SK-N-SH (cell line): ENCODE results near the gene HM13. TPM values are rescaled to one million over a fixed set of nuclear protein-coding genes. Genes with fewer than 3 reads are reported as not detected.
"Not testable (repeated sequence)": the region's sequence is repeated elsewhere in the genome, so short reads cannot be mapped to it uniquely, and the experiment has no call there.

Source experiments
- CTCF ChIA-PET: fragments of 300-600, 350-600 bp; formaldehyde crosslinking; extraction: SDS; loops from one replicate; lab custom pipeline; 2021; lab: Yijun Ruan, JAX
- POLR2A ChIA-PET: fragments of 350-600 bp; sonication (Branson Sonifier 250); formaldehyde crosslinking; extraction: SDS; loops from one replicate; lab custom pipeline; 2020; ENCODE audit warnings: antibody characterized with exemption, inconsistent platforms; lab: Yijun Ruan, JAX
- DNase-seq: peaks from one replicate; pipeline ENCODE4 v3.0.0; 2012
- H2AFZ ChIP-seq: fragments of 200-600 bp; sonication (generic); 2 replicates; pipeline ENCODE4 v1.8.1; 2016; ENCODE audit warnings: antibody characterized with exemption, mild to moderate bottlenecking, low read depth
- H3F3A ChIP-seq: fragments of 200-600 bp; sonication (generic); replicated peaks from 2 replicates; pipeline ENCODE3; 2016; ENCODE audit warnings: antibody characterized with exemption, mild to moderate bottlenecking; ENCODE audit not compliant: insufficient read depth
- H3K27ac ChIP-seq, 2 experiments: fragments of 200-500 bp in 1 of 2; fragments of 200-600 bp in 1 of 2; sonication (Bioruptor generic) in 1 of 2; sonication (generic), shearing (Covaris generic) in 1 of 2; 2 replicates each; pipeline versions ENCODE4 v1.5.1 to v1.6.1; 2014 to 2016; ENCODE audit warnings: low read depth in 2 of 2, inconsistent platforms in 1 of 2, low read length in 1 of 2, mild to moderate bottlenecking in 1 of 2, mixed read lengths in 1 of 2
- H3K27me3 ChIP-seq: fragments of 200-600 bp; sonication (generic), shearing (Covaris generic); 2 replicates; pipeline ENCODE4 v1.6.1; 2016; ENCODE audit warnings: mixed run types; ENCODE audit not compliant: insufficient read depth
- H3K36me3 ChIP-seq, 2 experiments: fragments of 200-500 bp in 1 of 2; fragments of 200-600 bp in 1 of 2; sonication (Bioruptor generic) in 1 of 2; sonication (generic) in 1 of 2; replicated peaks in 1 of 2; 2 replicates each; pipeline versions ENCODE3 to v1.5.1; 2014 to 2016; ENCODE audit warnings: low read length in 1 of 2, mild to moderate bottlenecking in 1 of 2; ENCODE audit not compliant: insufficient read depth in 2 of 2, control insufficient read depth in 1 of 2
- H3K4me1 ChIP-seq, 2 experiments: fragments of 200-500 bp in 1 of 2; fragments of 200-600 bp in 1 of 2; sonication (Bioruptor generic) in 1 of 2; sonication (generic), shearing (Covaris generic) in 1 of 2; 2 replicates each; pipeline versions ENCODE4 v1.5.1 to v1.6.1; 2014 to 2016; ENCODE audit warnings: low read depth in 1 of 2, low read length in 1 of 2, mixed run types in 1 of 2; ENCODE audit not compliant: insufficient read depth in 2 of 2, control insufficient read depth in 1 of 2
- H3K4me2 ChIP-seq: fragments of 200-600 bp; sonication (generic), shearing (Covaris generic); 2 replicates; pipeline ENCODE4 v1.6.1; 2017; ENCODE audit warnings: mixed run types
- H3K4me3 ChIP-seq, 2 experiments: fragments of 200-500 bp in 1 of 2; fragments of 200-600 bp in 1 of 2; sonication (Bioruptor generic) in 1 of 2; sonication (generic), shearing (Covaris generic) in 1 of 2; 2 replicates each; pipeline versions ENCODE4 v1.5.1 to v1.8.1; 2014 to 2016; ENCODE audit warnings: low read depth in 2 of 2, inconsistent platforms in 1 of 2, low read length in 1 of 2, mild to moderate bottlenecking in 1 of 2, mixed read lengths in 1 of 2, moderate library complexity in 1 of 2
- H3K79me2 ChIP-seq: fragments of 200-600 bp; sonication (generic); 2 replicates; pipeline ENCODE4 v1.8.1; 2017; ENCODE audit warnings: mild to moderate bottlenecking; ENCODE audit not compliant: insufficient read depth
- H3K9ac ChIP-seq: fragments of 200-600 bp; sonication (generic); 2 replicates; pipeline ENCODE4 v1.6.1; 2017; ENCODE audit warnings: mixed run types
- H3K9me2 ChIP-seq: fragments of 200-600 bp; sonication (generic); 2 replicates; pipeline ENCODE4 v1.6.1; 2017; ENCODE audit warnings: mixed run types
- H3K9me3 ChIP-seq: fragments of 200-600 bp; sonication (generic); 2 replicates; pipeline ENCODE4 v1.6.1; 2017; ENCODE audit warnings: mixed run types, mild to moderate bottlenecking, moderate library complexity
- H4K20me1 ChIP-seq: fragments of 200-600 bp; sonication (generic); 2 replicates; pipeline ENCODE4 v1.6.1; 2017; ENCODE audit warnings: mild to moderate bottlenecking, mixed run types; ENCODE audit not compliant: insufficient read depth
- CHD2 ChIP-seq: fragments of 150-350 bp; IDR thresholded peaks from 2 replicates; pipeline ENCODE4 v1.6.1; 2018; ENCODE audit warnings: low read length; ENCODE audit not compliant: partially characterized antibody
- ELF1 ChIP-seq: IDR thresholded peaks from 2 replicates; pipeline ENCODE4 v1.4.0; 2012
- FOXM1 ChIP-seq: IDR thresholded peaks from 2 replicates; pipeline ENCODE4 v1.4.0; 2012; ENCODE audit warnings: low read depth, mild to moderate bottlenecking
- IRF3 ChIP-seq: fragments of 150-350 bp; IDR thresholded peaks from 2 replicates; pipeline ENCODE4 v1.6.1; 2016; ENCODE audit warnings: mild to moderate bottlenecking, low read depth, low read length
- MAX ChIP-seq: IDR thresholded peaks from 2 replicates; pipeline ENCODE4 v1.4.0; 2012; ENCODE audit warnings: low read depth
- MEF2A ChIP-seq: IDR thresholded peaks from 2 replicates; pipeline ENCODE4 v1.4.0; 2012; ENCODE audit warnings: low read depth, borderline replicate concordance
- NRF1 ChIP-seq: IDR thresholded peaks from 2 replicates; pipeline ENCODE4 v1.6.1; 2012; ENCODE audit warnings: low read depth, mild to moderate bottlenecking, low read length
- POLR2AphosphoS5 ChIP-seq: IDR thresholded peaks from 2 replicates; pipeline ENCODE4 v1.6.1; 2012; ENCODE audit warnings: low read depth, low read length
- RAD21 ChIP-seq: IDR thresholded peaks from 2 replicates; pipeline ENCODE4 v1.6.1; 2012; ENCODE audit warnings: mild to moderate bottlenecking, low read length
- RXRA ChIP-seq: IDR thresholded peaks from 2 replicates; pipeline ENCODE4 v1.4.0; 2012; ENCODE audit warnings: low read depth, mild to moderate bottlenecking, borderline replicate concordance
- SMC3 ChIP-seq: IDR thresholded peaks from 2 replicates; pipeline ENCODE4 v1.6.1; 2012; ENCODE audit warnings: low read depth, low read length, improper control_type of control experiment
- TAF1 ChIP-seq: IDR thresholded peaks from 2 replicates; pipeline ENCODE4 v1.6.1; 2012; ENCODE audit warnings: low read depth, mild to moderate bottlenecking, low read length, moderate library complexity, borderline replicate concordance
- TEAD4 ChIP-seq: IDR thresholded peaks from 2 replicates; pipeline ENCODE4 v1.4.0; 2012; ENCODE audit warnings: mild to moderate bottlenecking, borderline replicate concordance; ENCODE audit not compliant: insufficient read depth
- YY1 ChIP-seq: IDR thresholded peaks from 2 replicates; pipeline ENCODE4 v1.4.0; 2012; ENCODE audit warnings: low read depth, mild to moderate bottlenecking
- WGBS: methylation state at CpG from one replicate; pipeline ENCODE4 v1.1.6; 2017; ENCODE audit warnings: low lambda C conversion rate; 5-methylcytosine and 5-hydroxymethylcytosine counted together
- polyA plus RNA-seq, 3 experiments: library from polyadenylated mRNA; depleted of rRNA; stranded (reverse); fragments of >200 nt; gene quantifications; 2 replicates each; pipeline ENCODE4 v1.2.3, GENCODE V29; 2012
- TF ChIP-seq, protein P1 (sequence below): IDR thresholded peaks from 2 replicates; pipeline ENCODE4; 2012

The HM13 gene
- polyA plus RNA-seq, 1 of the 3 experiments (the other 2 are of a cell fraction) = 160 TPM

DNA sequence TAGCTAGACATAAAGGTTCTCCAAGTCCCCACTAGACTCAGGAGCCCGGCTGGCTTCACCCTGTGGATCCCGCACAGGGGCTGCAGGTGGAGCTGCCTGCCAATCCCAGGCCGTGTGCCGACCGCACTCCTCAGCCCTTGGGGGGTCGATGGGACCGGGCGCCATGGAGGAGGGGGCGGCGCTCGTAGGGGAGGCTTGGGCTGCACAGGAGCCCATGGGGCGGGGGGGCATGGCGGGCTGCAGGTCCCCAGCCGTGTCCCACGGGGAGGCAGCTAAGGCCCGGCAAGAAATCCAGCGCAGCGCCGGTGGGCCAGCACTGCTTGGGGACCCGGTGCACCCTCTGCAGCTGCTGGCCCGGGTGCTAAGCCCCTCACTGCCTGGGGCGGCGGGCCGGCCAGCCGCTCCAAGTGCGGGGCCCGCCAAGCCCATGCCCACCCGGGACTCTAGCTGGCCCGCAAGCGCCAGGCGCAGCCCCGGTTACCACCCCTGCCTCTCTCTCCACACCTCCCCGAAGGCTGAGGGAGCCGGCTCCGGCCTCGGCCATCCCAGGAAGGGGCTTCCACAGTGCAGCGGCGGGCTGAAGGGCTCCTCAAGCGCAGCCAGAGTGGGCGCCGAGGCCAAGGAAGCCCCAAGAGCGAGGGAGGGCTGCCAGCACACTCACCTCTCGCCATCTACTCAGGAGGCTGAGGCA lies 64.4 kb downstream of the HM13 start:
- 94% methylated on average over 7 of the region's 43 CpGs for WGBS
- Histone ChIP-seq H3K36me3 (no peaks in the 10 kb centered on the region), H3K27me3 (no peaks in the 10 kb centered on the region), H3F3A (peaks cover 11% of the 10 kb centered on the region), H3K79me2 (peaks cover 3% of the 10 kb centered on the region; the same call in 1 of the 2 replicates), H3K27ac (no peak overlapping the region), H4K20me1 (no peaks in the 10 kb centered on the region), H3K9me3 (no peaks in the 10 kb centered on the region), H3K4me2 (no peak overlapping the region), H2AFZ (no peak overlapping the region), H3K4me3 (no peak overlapping the region), H3K4me1 (peaks cover 3 to 5% of the 10 kb centered on the region in 2 experiments; a peak in 3 of 4 replicates), H3K9me2 (no peaks in the 10 kb centered on the region), H3K9ac (no peak overlapping the region)
- CTCF ChIA-PET = interaction anchor here (1.8 to 31.0 kb wide), 2 partner anchors 9 to 33 kb away, joined by 5 to 1802 read pairs; partner anchors contain the start of gene ID1
- no peak for TF ChIP-seq TAF1
- no peak for TF ChIP-seq SMC3
- no peak for TF ChIP-seq ELF1
- TF ChIP-seq RXRA = no peak
- DNase-seq = no peak
- POLR2A ChIA-PET = interaction anchor here (1.4 to 1.7 kb wide), 2 partner anchors 18 to 26 kb away, joined by 3 to 8 read pairs; partner anchors contain the start of gene ID1

- 95% methylated on average over 6 of the region's 6 CpGs for WGBS
- TF ChIP-seq NRF1 = no peak
- TF ChIP-seq SMC3 = no peak
- TF ChIP-seq RXRA = no peak
- TF ChIP-seq YY1 = no peak
- TF ChIP-seq MEF2A = no peak
- TF ChIP-seq FOXM1 = no peak
- TF ChIP-seq TAF1 = no peak
- no peak for TF ChIP-seq POLR2AphosphoS5
- TF ChIP-seq RAD21 = no peak
- TF ChIP-seq CHD2 = no peak
- TF ChIP-seq MAX = no peak
- TF ChIP-seq IRF3 = no peak
- no peak for TF ChIP-seq TEAD4
- TF ChIP-seq, protein P1, sequence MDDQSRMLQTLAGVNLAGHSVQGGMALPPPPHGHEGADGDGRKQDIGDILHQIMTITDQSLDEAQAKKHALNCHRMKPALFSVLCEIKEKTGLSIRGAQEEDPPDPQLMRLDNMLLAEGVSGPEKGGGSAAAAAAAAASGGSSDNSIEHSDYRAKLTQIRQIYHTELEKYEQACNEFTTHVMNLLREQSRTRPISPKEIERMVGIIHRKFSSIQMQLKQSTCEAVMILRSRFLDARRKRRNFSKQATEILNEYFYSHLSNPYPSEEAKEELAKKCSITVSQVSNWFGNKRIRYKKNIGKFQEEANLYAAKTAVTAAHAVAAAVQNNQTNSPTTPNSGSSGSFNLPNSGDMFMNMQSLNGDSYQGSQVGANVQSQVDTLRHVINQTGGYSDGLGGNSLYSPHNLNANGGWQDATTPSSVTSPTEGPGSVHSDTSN = no peak
- no peak overlapping the region for H2AFZ ChIP-seq
Observed at GRCh38 chr20:31579245-31579644, 65.0 kb downstream of the HM13 start.

GRCh38 chr20:31579941-31580651 lies 65.9 kb downstream of the HM13 start:
- DNase-seq, H3K36me3 ChIP-seq, H3K27ac ChIP-seq, H3K9ac ChIP-seq, H3K9me3 ChIP-seq, H2AFZ ChIP-seq, H3K27me3 ChIP-seq, H3K4me1 ChIP-seq, H3F3A ChIP-seq, H3K9me2 ChIP-seq, H3K4me2 ChIP-seq, H3K79me2 ChIP-seq, H4K20me1 ChIP-seq, H3K4me3 ChIP-seq: not testable (repeated sequence)
- POLR2A ChIA-PET = interaction anchor here (1.2 kb wide), 1 partner anchor 16 kb away, joined by 3 read pairs; no protein-coding TSS in a partner anchor
- WGBS = 96% methylated on average over 17 of the region's 17 CpGs
- CTCF ChIA-PET = interaction anchor here (1.0 to 31.0 kb wide), 3 partner anchors 12 to 31 kb away, joined by 3 to 1802 read pairs (median 3); partner anchors contain the start of gene ID1

More at GRCh38 chr20:31579245-31579644, 65.0 kb downstream of the HM13 start:
- Histone ChIP-seq H3K4me3 (no peak overlapping the region), H3F3A (peaks cover 5% of the 10 kb centered on the region), H3K4me2 (no peak overlapping the region), H3K79me2 (no peaks in the 10 kb centered on the region), H3K9me3 (no peaks in the 10 kb centered on the region), H3K9me2 (no peaks in the 10 kb centered on the region), H3K36me3 (no peaks in the 10 kb centered on the region), H4K20me1 (no peaks in the 10 kb centered on the region), H3K27me3 (no peaks in the 10 kb centered on the region), H3K4me1 (no peaks in the 10 kb centered on the region), H3K9ac (no peak overlapping the region), H3K27ac (no peak overlapping the region)
- no peak for DNase-seq
- POLR2A ChIA-PET = interaction anchor here (1.7 kb wide), 1 partner anchor 17 kb away, joined by 3 read pairs; no protein-coding TSS in a partner anchor
- CTCF ChIA-PET = interaction anchor here (31.0 kb wide), 1 partner anchor 32 kb away, joined by 1802 read pairs; the partner anchor contains the start of gene ID1
